H1 (cell line): Measurements from ENCODE around the gene ANKRD27.
"Not testable (repeated sequence)": the region's sequence is repeated elsewhere in the genome, so short reads cannot be mapped to it uniquely, and the experiment has no call there.

Source experiments
- CTCF ChIP-seq, 3 experiments: IDR thresholded peaks; 1 replicate in 2 of 3; 2 replicates in 1 of 3; pipeline versions ENCODE4 v1.5.1 to v1.6.1; 2011; ENCODE audit warnings: low read length in 3 of 3, mild to moderate bottlenecking in 3 of 3, inconsistent platforms in 2 of 3, low read depth in 1 of 3, moderate library complexity in 1 of 3; ENCODE audit not compliant: insufficient read depth in 1 of 3; ENCODE audit errors: control extremely low read depth in 1 of 3
- NRF1 ChIP-seq: IDR thresholded peaks from 2 replicates; pipeline ENCODE4 v1.6.1; 2011; ENCODE audit warnings: mild to moderate bottlenecking, low read depth, low read length, improper control_type of control experiment
- SP1 ChIP-seq: IDR thresholded peaks from 2 replicates; pipeline ENCODE4 v1.6.1; 2011; ENCODE audit warnings: low read depth, low read length
- YY1 ChIP-seq: IDR thresholded peaks from 2 replicates; pipeline ENCODE4 v1.6.1; 2011; ENCODE audit warnings: low read depth, mild to moderate bottlenecking, low read length
- ZNF274 ChIP-seq: IDR thresholded peaks from 2 replicates; pipeline ENCODE4 v1.7.0; 2012; ENCODE audit warnings: low read length, borderline replicate concordance; ENCODE audit errors: extremely low read depth

GRCh38 chr19:32695506-32695905 lies 20.5 kb upstream of the ANKRD27 start:
- not testable (repeated sequence) for TF ChIP-seq CTCF (IDR thresholded peaks at IDR 0.05; ENCODE audit: control extremely low read depth in 1 of 3, insufficient read depth in 1 of 3, low read depth in 1 of 3, low read length in 3 of 3); ZNF274; YY1; NRF1; SP1
